Mesothelial cell of epicardium (in vitro differentiated cells): ENCODE results near the gene GPR171. TPM values are rescaled to one million over a fixed set of nuclear protein-coding genes. Genes with fewer than 3 reads are reported as not detected.
"Not testable (repeated sequence)": the region's sequence is repeated elsewhere in the genome, so short reads cannot be mapped to it uniquely, and the experiment has no call there.

Source experiments
- DNase-seq, 2 experiments: peaks; one replicate each; pipeline ENCODE4 v3.0.0; 2021; ENCODE audit warnings: low spot score in 2 of 2; ENCODE audit not compliant: unreplicated experiment in 2 of 2
- H3K27ac Mint-ChIP-seq: 2 replicates; pipeline ENCODE4 v1.8.0; 2021; ENCODE audit warnings: mixed read lengths
- H3K27me3 Mint-ChIP-seq: 2 replicates; pipeline ENCODE4 v1.8.0; 2021; ENCODE audit warnings: low read depth, mixed read lengths
- H3K36me3 Mint-ChIP-seq: 2 replicates; pipeline ENCODE4 v1.8.0; 2021; ENCODE audit warnings: mixed read lengths
- H3K4me1 Mint-ChIP-seq: 2 replicates; pipeline ENCODE4 v1.8.0; 2021; ENCODE audit warnings: mixed read lengths
- H3K4me3 Mint-ChIP-seq: 2 replicates; pipeline ENCODE4 v1.8.0; 2021; ENCODE audit warnings: mild to moderate bottlenecking, moderate library complexity, mixed read lengths
- H3K9me3 Mint-ChIP-seq: 2 replicates; pipeline ENCODE4 v1.8.0; 2021; ENCODE audit warnings: mixed read lengths
- CTCF ChIP-seq: fragments of 200-600 bp; sonication (generic); IDR thresholded peaks from one replicate; pipeline ENCODE4 v1.5.0; 2021; ENCODE audit warnings: antibody characterized with exemption; ENCODE audit not compliant: unreplicated experiment
- total RNA-seq: library from RNA; stranded (reverse); gene quantifications from 3 replicates; pipeline ENCODE4 v1.2.1, GENCODE V29; 2021

Gene GPR171
- total RNA-seq, 1 donor from 2014 or later = not detected

DNA sequence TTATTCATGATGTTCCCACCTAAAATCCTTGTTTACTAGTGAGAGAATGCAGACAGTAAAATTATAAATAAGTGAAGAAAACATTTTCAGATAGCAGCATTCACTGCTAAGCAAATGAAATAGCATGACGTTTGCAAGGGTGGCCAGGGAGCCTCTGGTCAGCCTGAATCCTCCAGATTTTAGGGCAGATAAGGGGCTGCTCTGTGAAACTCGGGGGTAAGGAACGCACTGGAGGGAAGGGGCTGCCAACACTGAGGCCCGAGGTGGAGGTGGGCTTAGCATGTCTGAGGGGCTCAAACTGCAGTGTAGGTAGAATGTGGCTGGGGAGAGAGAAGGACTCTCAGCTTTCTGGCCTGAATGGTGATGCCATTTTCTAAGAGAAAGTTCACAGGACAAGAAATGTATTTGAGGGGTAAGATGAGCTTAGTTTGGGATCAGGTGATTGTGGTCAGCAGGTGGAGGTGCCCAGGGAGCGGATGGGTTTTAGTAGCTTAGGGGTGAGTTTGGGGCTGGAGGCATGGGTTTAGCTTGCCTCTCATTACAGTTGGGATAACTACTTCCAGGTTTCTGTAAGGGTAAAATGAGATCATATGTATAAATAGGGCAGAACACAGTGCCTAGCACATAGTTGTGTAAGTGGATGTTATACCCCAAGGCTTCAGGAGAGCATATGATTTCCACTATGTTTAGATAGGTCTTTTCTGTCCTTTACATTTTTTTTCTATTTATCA, 20.5 kb downstream of the GPR171 start:
- H3K27me3 Mint-ChIP-seq = no peaks in the 10 kb centered on the region
- no peak for DNase-seq
- no peak for TF ChIP-seq CTCF
- no peak overlapping the region for H3K4me3 Mint-ChIP-seq
- no peaks in the 10 kb centered on the region for H3K9me3 Mint-ChIP-seq
- peaks cover 7% of the 10 kb centered on the region for H3K4me1 Mint-ChIP-seq
- H3K27ac Mint-ChIP-seq = no peak overlapping the region
- H3K36me3 Mint-ChIP-seq = no peaks in the 10 kb centered on the region

DNA sequence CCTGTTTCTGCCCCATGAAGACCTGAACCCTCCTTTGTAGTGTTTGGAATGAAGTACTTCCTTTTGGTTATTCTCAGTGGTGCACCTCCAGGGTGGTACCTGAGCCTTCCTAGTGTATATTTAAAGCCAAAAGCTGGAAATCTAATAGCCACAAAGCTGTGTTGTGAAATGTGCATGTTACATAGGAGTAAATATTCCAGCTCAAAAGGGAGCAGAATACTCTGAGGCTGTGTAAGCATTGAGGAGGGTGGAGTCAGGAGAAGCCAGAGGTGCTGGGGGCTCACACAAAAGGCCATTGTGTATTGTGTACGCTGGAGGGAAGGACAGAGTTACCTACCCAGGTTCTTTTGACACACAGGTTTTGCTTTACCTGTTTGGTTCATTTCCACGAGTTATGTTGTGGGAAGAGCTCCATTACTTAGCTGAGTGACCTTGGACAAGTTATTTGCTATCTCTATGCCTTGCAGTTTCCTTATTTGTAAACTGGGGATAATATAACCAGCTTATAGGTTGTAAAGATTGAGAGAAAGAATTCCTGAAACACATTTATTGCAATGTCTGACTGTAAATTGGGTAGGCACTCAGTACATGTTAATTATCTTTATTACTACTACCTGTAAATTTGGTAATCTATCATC, 24.7 kb downstream of the GPR171 start:
- no peaks in the 10 kb centered on the region for H3K9me3 Mint-ChIP-seq
- no peak overlapping the region for H3K4me3 Mint-ChIP-seq
- H3K4me1 Mint-ChIP-seq = peaks cover 7% of the 10 kb centered on the region
- no peaks in the 10 kb centered on the region for H3K27me3 Mint-ChIP-seq
- TF ChIP-seq CTCF = no peak
- H3K27ac Mint-ChIP-seq = no peak overlapping the region
- no peaks in the 10 kb centered on the region for H3K36me3 Mint-ChIP-seq
- no peak for DNase-seq

GRCh38 chr3:151175952-151176351, 27.1 kb downstream of the GPR171 start:
- no peak for DNase-seq
- Mint-ChIP-seq H3K9me3 (no peaks in the 10 kb centered on the region), H3K4me1 (no peaks in the 10 kb centered on the region), H3K4me3 (no peak overlapping the region), H3K27me3 (no peaks in the 10 kb centered on the region), H3K27ac (no peak overlapping the region), H3K36me3 (no peaks in the 10 kb centered on the region)
- no peak for TF ChIP-seq CTCF

- TF ChIP-seq CTCF = no peak
- Mint-ChIP-seq H3K4me1 (no peaks in the 10 kb centered on the region), H3K4me3 (no peak overlapping the region), H3K27me3 (no peaks in the 10 kb centered on the region), H3K36me3 (no peaks in the 10 kb centered on the region), H3K9me3 (no peaks in the 10 kb centered on the region), H3K27ac (no peak overlapping the region)
- DNase-seq = no peak
Measured at GRCh38 chr3:151174351-151174750, 28.7 kb downstream of the GPR171 start.

GRCh38 chr3:151171145-151171757, 31.8 kb downstream of the GPR171 start:
- no peaks in the 10 kb centered on the region for H3K9me3 Mint-ChIP-seq
- peaks cover 2% of the 10 kb centered on the region for H3K4me1 Mint-ChIP-seq
- TF ChIP-seq CTCF = no peak
- no peaks in the 10 kb centered on the region for H3K27me3 Mint-ChIP-seq
- no peak overlapping the region for H3K27ac Mint-ChIP-seq
- no peak for DNase-seq
- no peak overlapping the region for H3K4me3 Mint-ChIP-seq
- H3K36me3 Mint-ChIP-seq = peaks cover 1% of the 10 kb centered on the region

DNA sequence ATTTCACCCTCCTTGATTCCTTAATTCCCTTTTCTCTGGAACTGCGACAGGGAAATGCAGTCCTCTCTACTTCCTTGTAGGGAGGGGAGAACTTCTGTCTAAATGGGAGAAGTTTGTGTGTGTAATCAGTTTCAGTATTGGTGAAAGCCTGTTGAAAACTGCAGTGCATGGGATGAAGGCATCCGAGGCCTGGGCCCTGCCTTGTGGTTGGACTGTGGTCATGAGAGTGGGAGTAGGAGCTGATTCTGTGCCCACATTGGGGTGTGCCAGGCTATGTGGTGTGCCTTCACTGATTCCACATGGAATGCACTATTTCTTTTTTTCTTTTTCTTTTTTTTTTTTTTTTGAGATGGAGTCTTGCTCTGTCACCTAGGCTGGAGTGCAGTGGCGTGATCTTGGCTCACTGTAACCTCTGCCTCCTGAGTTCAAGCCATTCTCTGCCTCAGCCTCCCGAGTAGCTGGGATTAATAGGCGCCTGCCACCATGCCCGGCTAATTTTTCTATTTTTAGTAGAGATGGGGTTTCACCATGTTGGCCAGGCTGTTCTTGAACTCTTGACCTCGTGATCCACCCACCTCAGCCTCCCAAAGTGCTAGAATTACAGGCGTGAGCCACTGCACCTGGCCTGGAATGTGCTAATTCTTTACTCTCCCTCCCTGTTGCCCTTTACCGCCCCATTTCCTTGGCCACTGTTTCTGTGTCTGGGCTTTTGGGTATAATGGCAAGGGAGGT, 32.9 kb downstream of the GPR171 start:
- not testable (repeated sequence) for DNase-seq, H3K36me3 Mint-ChIP-seq, H3K27me3 Mint-ChIP-seq, H3K4me1 Mint-ChIP-seq, H3K4me3 Mint-ChIP-seq, H3K9me3 Mint-ChIP-seq, H3K27ac Mint-ChIP-seq
